ENCODE measurements around the gene LSM14A.

LSM14A gene

GRCh38 chr19:34259367-34260095 is 87.2 kb downstream of the LSM14A start:
- peak; percentile 52 for DNase-seq

- no peak for DNase-seq
These were observed 88.5 kb downstream of the LSM14A start for GRCh38 chr19:34260771-34261173.

- DNase-seq, result no peak
These were observed 89.2 kb downstream of the LSM14A start for GRCh38 chr19:34261334-34262109.

- no peak for DNase-seq
These were observed 91.5 kb downstream of the LSM14A start for GRCh38 chr19:34263745-34264237.

- no peak for DNase-seq
These were observed 92.9 kb downstream of the LSM14A start for GRCh38 chr19:34265221-34265650.

GRCh38 chr19:34269081-34269480 is 96.8 kb downstream of the LSM14A start:
- DNase-seq, result no peak

GRCh38 chr19:34269489-34269888 is 97.2 kb downstream of the LSM14A start:
- DNase-seq, result no peak

GRCh38 chr19:34269968-34270621 is 97.8 kb downstream of the LSM14A start:
- peak; percentile 89 for DNase-seq

- no peak for DNase-seq
These were observed 100.8 kb downstream of the LSM14A start for GRCh38 chr19:34273121-34273520.

- DNase-seq, result no peak
These were observed 102.1 kb downstream of the LSM14A start for GRCh38 chr19:34274284-34274826.

- peak; percentile 20 for DNase-seq
These were observed 102.7 kb downstream of the LSM14A start for GRCh38 chr19:34274827-34275625.

GRCh38 chr19:34275705-34276104 is 103.4 kb downstream of the LSM14A start:
- DNase-seq, result no peak

GRCh38 chr19:34276614-34277013 is 104.3 kb downstream of the LSM14A start:
- no peak for DNase-seq

GRCh38 chr19:34277244-34277643 is 104.9 kb downstream of the LSM14A start:
- DNase-seq, result no peak

- no peak for DNase-seq
These were observed 106.5 kb downstream of the LSM14A start for GRCh38 chr19:34278783-34279182.
